Measurements from ENCODE around the gene STYXL1. TPM values are rescaled to one million over a fixed set of nuclear protein-coding genes. Genes with fewer than 3 reads are reported as not detected.
"Not testable (repeated sequence)": the region's sequence is repeated elsewhere in the genome, so short reads cannot be mapped to it uniquely, and the experiment has no call there.

STYXL1 gene
- total RNA-seq, 1 donor: 10.8 TPM

- H3K27me3 ChIP-seq (ENCODE audit: insufficient read depth, low read length): no peaks in the 10 kb centered on the region
- no peaks in the 10 kb centered on the region for H3K9me3 ChIP-seq (ENCODE audit: low read depth, low read length)
- H3K4me3 ChIP-seq (ENCODE audit: low read length): no peak overlapping the region
- H3K4me1 ChIP-seq (ENCODE audit: insufficient read depth, low read length): no peaks in the 10 kb centered on the region
Measured at GRCh38 chr7:76073335-76073990, 25.7 kb upstream of the STYXL1 start.

- H3K4me1 ChIP-seq (ENCODE audit: insufficient read depth, low read length): no peaks in the 10 kb centered on the region
- no peaks in the 10 kb centered on the region for H3K27me3 ChIP-seq (ENCODE audit: insufficient read depth, low read length)
- no peak overlapping the region for H3K4me3 ChIP-seq (ENCODE audit: low read length)
- H3K9me3 ChIP-seq (ENCODE audit: low read depth, low read length): no peaks in the 10 kb centered on the region
Measured at GRCh38 chr7:76072243-76073148, 24.7 kb upstream of the STYXL1 start.

DNA sequence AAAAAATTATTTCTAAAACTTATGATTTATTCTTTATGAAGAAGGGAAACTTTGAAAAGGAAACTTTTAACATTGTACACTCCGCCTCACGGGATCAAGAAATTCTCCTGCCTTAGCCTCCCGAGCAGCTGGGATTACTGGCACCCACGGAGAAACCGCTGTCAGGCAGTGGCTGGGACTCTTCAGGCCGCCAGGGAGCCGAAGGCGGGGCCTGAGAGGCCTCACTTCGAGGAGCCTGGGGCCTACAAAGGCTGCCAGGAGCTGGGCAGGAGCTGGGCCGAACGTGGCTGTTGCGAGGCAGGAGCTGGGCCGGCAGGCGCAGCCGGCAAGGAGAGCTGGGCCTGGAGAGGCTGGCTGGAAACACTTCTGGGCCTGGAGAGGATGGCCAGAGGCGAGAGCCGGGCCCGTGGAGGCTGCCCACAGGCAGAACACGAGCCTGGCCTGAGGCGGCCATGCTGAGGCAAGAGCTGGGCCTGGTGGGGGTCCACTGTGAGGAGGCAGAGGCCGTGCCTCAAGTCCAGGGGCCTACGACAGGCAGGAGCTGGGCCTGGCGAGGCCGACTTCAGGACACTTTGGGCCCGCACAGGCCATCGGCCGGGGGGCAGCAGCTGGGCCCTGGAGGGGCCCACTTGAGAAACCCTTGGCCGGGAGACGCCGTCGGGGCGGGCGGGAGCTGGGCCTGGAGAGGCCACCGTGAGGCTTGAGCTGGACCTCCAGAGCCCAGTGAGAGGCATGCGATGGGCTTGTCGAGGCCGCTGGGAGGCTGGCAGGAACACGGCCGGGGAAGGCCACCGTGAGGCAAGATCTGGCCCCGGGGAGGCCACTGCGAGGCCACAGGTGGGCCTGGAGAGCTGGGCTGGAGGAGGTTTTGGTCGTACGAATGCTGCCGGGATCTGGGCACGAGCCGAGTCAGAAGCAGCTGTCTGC lies 23.8 kb upstream of the STYXL1 start:
- H3K27me3 ChIP-seq (ENCODE audit: insufficient read depth, low read length): no peaks in the 10 kb centered on the region
- H3K4me1 ChIP-seq (ENCODE audit: insufficient read depth, low read length): no peaks in the 10 kb centered on the region
- H3K9me3 ChIP-seq (ENCODE audit: low read depth, low read length): no peaks in the 10 kb centered on the region
- H3K4me3 ChIP-seq (ENCODE audit: low read length): no peak overlapping the region

DNA sequence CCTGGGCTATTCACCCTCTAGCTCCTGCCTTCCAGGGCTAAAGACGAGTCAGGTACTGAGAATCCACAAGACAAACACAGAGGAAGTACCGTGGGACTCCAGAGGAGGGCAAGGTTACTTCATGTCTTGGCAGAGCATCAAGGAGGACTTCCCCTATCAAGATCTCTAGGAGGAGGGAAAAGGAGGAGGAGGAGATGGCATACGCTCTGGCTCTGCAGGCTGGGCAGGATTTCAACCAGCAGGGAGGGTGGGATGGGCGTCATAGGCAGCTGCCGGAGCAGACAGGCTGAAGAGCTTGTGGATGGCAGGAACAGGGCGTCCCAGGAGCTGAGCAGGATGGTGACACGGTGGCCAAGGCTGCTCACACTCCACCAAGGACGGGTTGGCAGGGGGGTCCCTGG lies 21.4 kb upstream of the STYXL1 start:
- H3K4me3 ChIP-seq (ENCODE audit: low read length): no peak overlapping the region
- no peaks in the 10 kb centered on the region for H3K9me3 ChIP-seq (ENCODE audit: low read depth, low read length)
- H3K4me1 ChIP-seq (ENCODE audit: insufficient read depth, low read length): no peaks in the 10 kb centered on the region
- no peaks in the 10 kb centered on the region for H3K27me3 ChIP-seq (ENCODE audit: insufficient read depth, low read length)

- Histone ChIP-seq H3K9me3 (ENCODE audit: low read depth, low read length) (no peaks in the 10 kb centered on the region), H3K27me3 (ENCODE audit: insufficient read depth, low read length) (no peaks in the 10 kb centered on the region), H3K4me3 (ENCODE audit: low read length) (no peak overlapping the region), H3K4me1 (ENCODE audit: insufficient read depth, low read length) (no peaks in the 10 kb centered on the region)
Measured at GRCh38 chr7:76066716-76067503, 19.1 kb upstream of the STYXL1 start.

GRCh38 chr7:76065016-76065612 lies 17.3 kb upstream of the STYXL1 start:
- Histone ChIP-seq H3K27me3 (ENCODE audit: insufficient read depth, low read length) (no peaks in the 10 kb centered on the region), H3K9me3 (ENCODE audit: low read depth, low read length) (no peaks in the 10 kb centered on the region), H3K4me1 (ENCODE audit: insufficient read depth, low read length) (no peaks in the 10 kb centered on the region), H3K4me3 (ENCODE audit: low read length) (no peak overlapping the region)

DNA sequence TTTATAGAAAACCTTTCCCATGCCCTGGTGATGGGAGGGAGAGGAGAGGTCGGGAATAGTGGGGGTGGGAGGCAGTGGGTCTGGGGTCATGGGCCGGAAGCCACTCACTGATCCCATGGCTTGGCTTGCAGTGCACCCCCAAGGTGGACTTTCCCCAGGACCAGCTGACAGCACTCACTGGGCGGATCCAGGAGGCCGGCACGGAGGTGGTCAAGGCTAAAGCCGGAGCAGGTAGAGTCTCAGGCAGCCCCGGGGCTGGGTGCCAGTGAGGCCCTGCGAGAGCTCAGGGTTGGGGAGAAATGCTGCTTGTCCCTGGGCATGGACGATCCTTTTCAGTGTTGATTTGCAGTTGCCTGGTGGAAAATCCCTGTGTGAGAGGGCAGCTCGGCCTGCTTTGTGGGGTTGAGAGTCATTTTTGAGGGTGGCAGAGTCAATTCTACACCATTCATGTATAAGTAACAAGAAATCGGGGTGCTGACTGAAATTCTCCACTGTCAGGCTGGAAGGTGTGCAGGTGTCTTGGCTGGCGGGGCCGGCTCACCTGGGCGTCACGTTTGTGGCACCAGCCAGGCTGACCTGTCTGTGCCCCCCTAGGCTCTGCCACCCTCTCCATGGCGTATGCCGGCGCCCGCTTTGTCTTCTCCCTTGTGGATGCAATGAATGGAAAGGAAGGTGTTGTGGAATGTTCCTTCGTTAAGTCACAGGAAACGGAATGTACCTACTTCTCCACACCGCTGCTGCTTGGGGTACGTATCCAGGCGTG lies 16.6 kb upstream of the STYXL1 start:
- no peak overlapping the region for H3K4me3 ChIP-seq (ENCODE audit: low read length)
- H3K9me3 ChIP-seq (ENCODE audit: low read depth, low read length): no peaks in the 10 kb centered on the region
- H3K4me1 ChIP-seq (ENCODE audit: insufficient read depth, low read length): no peaks in the 10 kb centered on the region
- no peaks in the 10 kb centered on the region for H3K27me3 ChIP-seq (ENCODE audit: insufficient read depth, low read length)

GRCh38 chr7:76063525-76063924 lies 15.7 kb upstream of the STYXL1 start:
- Histone ChIP-seq H3K4me1 (ENCODE audit: insufficient read depth, low read length) (no peaks in the 10 kb centered on the region), H3K9me3 (ENCODE audit: low read depth, low read length) (no peaks in the 10 kb centered on the region), H3K4me3 (ENCODE audit: low read length) (no peak overlapping the region)

DNA sequence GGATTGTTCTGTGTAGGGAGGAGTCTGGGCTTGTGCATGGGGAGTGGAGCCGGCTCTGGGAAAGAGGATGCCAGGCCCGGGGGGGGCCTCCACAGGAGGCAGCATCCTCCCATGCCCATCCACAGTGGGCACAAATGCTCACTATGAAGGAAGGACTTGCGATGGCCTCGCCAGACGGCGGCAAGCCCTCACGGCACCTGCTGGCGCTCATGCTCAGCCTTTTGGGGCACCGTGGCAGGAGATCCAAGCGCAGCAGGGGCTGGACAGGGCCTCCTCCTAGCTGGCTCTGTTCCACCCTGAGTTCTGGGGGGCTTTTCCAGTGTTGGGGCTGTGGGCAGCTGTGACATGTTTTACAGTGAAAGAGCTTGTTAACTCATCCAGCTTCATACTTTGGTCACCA lies 15.3 kb upstream of the STYXL1 start:
- no peaks in the 10 kb centered on the region for H3K27me3 ChIP-seq (ENCODE audit: insufficient read depth, low read length)
- no peak overlapping the region for H3K4me3 ChIP-seq (ENCODE audit: low read length)
- H3K4me1 ChIP-seq (ENCODE audit: insufficient read depth, low read length): no peaks in the 10 kb centered on the region
- no peaks in the 10 kb centered on the region for H3K9me3 ChIP-seq (ENCODE audit: low read depth, low read length)

More at GRCh38 chr7:76063525-76063924, 15.7 kb upstream of the STYXL1 start:
- H3K27me3 ChIP-seq (ENCODE audit: insufficient read depth, low read length): no peaks in the 10 kb centered on the region

- no peaks in the 10 kb centered on the region for H3K9me3 ChIP-seq (ENCODE audit: low read depth, low read length)
- H3K4me3 ChIP-seq (ENCODE audit: low read length): no peak overlapping the region
- no peaks in the 10 kb centered on the region for H3K27me3 ChIP-seq (ENCODE audit: insufficient read depth, low read length)
- no peaks in the 10 kb centered on the region for H3K4me1 ChIP-seq (ENCODE audit: insufficient read depth, low read length)
Measured at GRCh38 chr7:76062254-76062653, 14.5 kb upstream of the STYXL1 start.

DNA sequence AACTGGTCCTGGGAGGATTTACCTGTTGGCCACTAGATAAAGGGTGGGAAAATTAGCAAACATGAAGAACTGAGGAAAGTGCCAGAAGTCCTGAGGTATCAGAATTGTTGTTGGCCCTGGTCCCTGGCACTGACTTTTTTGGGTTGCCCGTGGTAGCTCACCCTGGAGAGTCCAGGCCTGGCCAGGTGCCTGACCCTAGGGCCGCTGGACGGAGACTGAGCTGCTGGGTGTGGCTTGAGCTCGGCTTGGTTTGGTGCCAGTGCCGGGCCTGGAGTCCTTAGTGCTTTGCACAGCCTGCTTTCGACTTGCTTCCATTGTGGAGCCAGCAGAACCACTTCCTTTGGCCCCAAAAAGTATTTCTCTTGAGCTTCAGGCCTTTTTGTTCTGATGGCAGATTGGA lies 13.0 kb upstream of the STYXL1 start:
- H3K27me3 ChIP-seq (ENCODE audit: insufficient read depth, low read length): no peaks in the 10 kb centered on the region
- H3K4me1 ChIP-seq (ENCODE audit: insufficient read depth, low read length): no peaks in the 10 kb centered on the region
- H3K9me3 ChIP-seq (ENCODE audit: low read depth, low read length): no peaks in the 10 kb centered on the region

GRCh38 chr7:76058745-76059144 lies 10.9 kb upstream of the STYXL1 start:
- not testable (repeated sequence) for H3K4me3 ChIP-seq (ENCODE audit: low read length); H3K4me1 ChIP-seq (ENCODE audit: insufficient read depth, low read length); H3K27me3 ChIP-seq (ENCODE audit: insufficient read depth, low read length); H3K9me3 ChIP-seq (ENCODE audit: low read depth, low read length)

More for the DNA sequence above, 13.0 kb upstream of the STYXL1 start:
- H3K4me3 ChIP-seq (ENCODE audit: low read length): no peak overlapping the region

DNA sequence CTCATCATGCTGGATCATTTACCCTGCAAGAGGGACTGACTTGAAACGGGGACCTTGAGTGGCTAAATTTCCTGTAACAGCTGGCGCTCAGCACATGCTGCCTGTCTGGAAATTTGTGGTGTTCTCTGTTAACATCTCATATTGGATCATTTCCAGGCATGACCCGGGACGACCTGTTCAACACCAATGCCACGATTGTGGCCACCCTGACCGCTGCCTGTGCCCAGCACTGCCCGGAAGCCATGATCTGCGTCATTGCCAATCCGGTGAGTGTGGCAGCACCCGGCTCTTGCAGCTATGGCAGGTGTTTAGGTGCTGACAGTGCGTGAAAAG lies 10.0 kb upstream of the STYXL1 start:
- peaks cover 9% of the 10 kb centered on the region for H3K4me1 ChIP-seq (ENCODE audit: insufficient read depth, low read length)

More for the DNA sequence above, 10.0 kb upstream of the STYXL1 start:
- Histone ChIP-seq H3K9me3 (ENCODE audit: low read depth, low read length) (no peaks in the 10 kb centered on the region), H3K27me3 (ENCODE audit: insufficient read depth, low read length) (no peaks in the 10 kb centered on the region), H3K4me3 (ENCODE audit: low read length) (no peak overlapping the region)

All from mononuclear cell (primary cell).